Mesothelial cell of epicardium (in vitro differentiated cells): ENCODE measurements around the gene PRKACB. TPM values are rescaled to one million over a fixed set of nuclear protein-coding genes. Genes with fewer than 3 reads are reported as not detected.

Experiments used
- DNase-seq, 2 experiments: peaks; one replicate each; pipeline ENCODE4 v3.0.0; 2021; ENCODE audit warnings: low spot score in 2 of 2; ENCODE audit not compliant: unreplicated experiment in 2 of 2
- H3K27ac Mint-ChIP-seq: 2 replicates; pipeline ENCODE4 v1.8.0; 2021; ENCODE audit warnings: mixed read lengths
- H3K27me3 Mint-ChIP-seq: 2 replicates; pipeline ENCODE4 v1.8.0; 2021; ENCODE audit warnings: low read depth, mixed read lengths
- H3K36me3 Mint-ChIP-seq: 2 replicates; pipeline ENCODE4 v1.8.0; 2021; ENCODE audit warnings: mixed read lengths
- H3K4me1 Mint-ChIP-seq: 2 replicates; pipeline ENCODE4 v1.8.0; 2021; ENCODE audit warnings: mixed read lengths
- H3K4me3 Mint-ChIP-seq: 2 replicates; pipeline ENCODE4 v1.8.0; 2021; ENCODE audit warnings: mild to moderate bottlenecking, moderate library complexity, mixed read lengths
- H3K9me3 Mint-ChIP-seq: 2 replicates; pipeline ENCODE4 v1.8.0; 2021; ENCODE audit warnings: mixed read lengths
- total RNA-seq: library from RNA; stranded (reverse); gene quantifications from 3 replicates; pipeline ENCODE4 v1.2.1, GENCODE V29; 2021
- TF ChIP-seq, protein P1 (sequence below): fragments of 200-600 bp; sonication (generic); IDR thresholded peaks from one replicate; pipeline ENCODE4 v1.5.0; 2021; ENCODE audit warnings: antibody characterized with exemption; ENCODE audit not compliant: unreplicated experiment

The PRKACB gene
- total RNA-seq, 1 donor from 2014 or later: 38.5 TPM

DNA sequence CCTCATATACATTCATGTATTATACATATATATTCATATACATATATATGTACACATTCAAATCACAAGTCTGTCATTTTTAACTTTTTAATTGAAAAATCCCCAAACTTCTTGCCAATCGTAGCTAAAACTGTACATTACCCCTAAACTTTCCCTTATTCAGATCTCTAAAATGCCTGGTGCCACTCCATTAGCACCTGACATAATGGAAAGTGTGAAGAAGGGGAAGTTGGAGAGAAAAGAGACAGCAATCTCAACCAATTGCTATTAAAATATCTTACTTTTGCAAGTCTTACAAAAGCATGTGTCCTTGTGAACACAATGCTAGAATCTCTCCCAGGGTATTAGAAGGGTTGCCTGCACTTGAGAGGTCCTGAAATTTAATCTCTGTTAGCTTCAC lies 22.7 kb upstream of the PRKACB start:
- DNase-seq: no peak
- Mint-ChIP-seq H3K4me1 (peaks cover 10% of the 10 kb centered on the region), H3K4me3 (no peak overlapping the region), H3K9me3 (no peaks in the 10 kb centered on the region), H3K27me3 (no peaks in the 10 kb centered on the region), H3K27ac (no peak overlapping the region), H3K36me3 (peaks cover 6% of the 10 kb centered on the region)
- TF ChIP-seq, protein P1, sequence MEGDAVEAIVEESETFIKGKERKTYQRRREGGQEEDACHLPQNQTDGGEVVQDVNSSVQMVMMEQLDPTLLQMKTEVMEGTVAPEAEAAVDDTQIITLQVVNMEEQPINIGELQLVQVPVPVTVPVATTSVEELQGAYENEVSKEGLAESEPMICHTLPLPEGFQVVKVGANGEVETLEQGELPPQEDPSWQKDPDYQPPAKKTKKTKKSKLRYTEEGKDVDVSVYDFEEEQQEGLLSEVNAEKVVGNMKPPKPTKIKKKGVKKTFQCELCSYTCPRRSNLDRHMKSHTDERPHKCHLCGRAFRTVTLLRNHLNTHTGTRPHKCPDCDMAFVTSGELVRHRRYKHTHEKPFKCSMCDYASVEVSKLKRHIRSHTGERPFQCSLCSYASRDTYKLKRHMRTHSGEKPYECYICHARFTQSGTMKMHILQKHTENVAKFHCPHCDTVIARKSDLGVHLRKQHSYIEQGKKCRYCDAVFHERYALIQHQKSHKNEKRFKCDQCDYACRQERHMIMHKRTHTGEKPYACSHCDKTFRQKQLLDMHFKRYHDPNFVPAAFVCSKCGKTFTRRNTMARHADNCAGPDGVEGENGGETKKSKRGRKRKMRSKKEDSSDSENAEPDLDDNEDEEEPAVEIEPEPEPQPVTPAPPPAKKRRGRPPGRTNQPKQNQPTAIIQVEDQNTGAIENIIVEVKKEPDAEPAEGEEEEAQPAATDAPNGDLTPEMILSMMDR: no peak

DNA sequence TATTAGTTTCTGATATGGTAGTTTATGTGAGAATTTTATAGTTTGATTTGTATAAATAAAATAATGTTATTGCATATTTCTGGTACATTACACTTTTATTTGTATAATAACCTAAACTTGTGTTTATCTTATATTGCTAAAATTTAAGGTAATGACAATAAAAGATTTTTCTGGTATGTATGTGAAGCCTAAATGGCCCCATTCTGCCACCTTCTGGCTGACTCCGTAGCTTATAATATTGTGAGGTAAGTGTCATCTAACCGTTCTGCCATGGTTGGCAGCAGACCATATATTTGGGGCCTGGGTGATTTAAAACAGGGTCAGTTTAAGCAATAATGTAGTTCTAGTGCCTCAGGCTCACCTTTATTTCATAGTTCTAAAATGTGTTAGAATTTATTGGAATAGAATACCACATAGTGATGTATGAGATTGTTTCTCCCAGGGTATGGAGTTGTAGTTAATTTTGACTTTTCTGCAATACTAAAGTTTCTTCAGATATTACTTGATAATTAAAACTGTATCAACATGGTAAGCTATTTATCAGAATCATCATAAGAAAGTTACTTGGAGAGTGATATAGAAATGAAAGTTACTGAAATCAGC lies 21.2 kb upstream of the PRKACB start:
- no peak for DNase-seq
- Mint-ChIP-seq H3K4me1 (peaks cover 10% of the 10 kb centered on the region), H3K36me3 (peaks cover 9% of the 10 kb centered on the region), H3K27me3 (no peaks in the 10 kb centered on the region), H3K4me3 (no peak overlapping the region), H3K27ac (no peak overlapping the region), H3K9me3 (no peaks in the 10 kb centered on the region)
- TF ChIP-seq, protein P1: peak; percentile 35

- H3K4me3 Mint-ChIP-seq: no peak overlapping the region
- H3K36me3 Mint-ChIP-seq: peaks cover 18% of the 10 kb centered on the region
- H3K27me3 Mint-ChIP-seq: no peaks in the 10 kb centered on the region
- peaks cover 21% of the 10 kb centered on the region for H3K9me3 Mint-ChIP-seq
- H3K4me1 Mint-ChIP-seq: peaks cover 6% of the 10 kb centered on the region
- TF ChIP-seq, protein P1: no peak
- H3K27ac Mint-ChIP-seq: no peak overlapping the region
- DNase-seq: no peak
Measured at GRCh38 chr1:84133479-84133878, 10.6 kb upstream of the PRKACB start.

- TF ChIP-seq, protein P1: no peak
- no peak for DNase-seq
- Mint-ChIP-seq H3K4me3 (no peak overlapping the region), H3K4me1 (peaks cover 6% of the 10 kb centered on the region), H3K36me3 (peaks cover 25% of the 10 kb centered on the region), H3K27me3 (no peaks in the 10 kb centered on the region), H3K27ac (peak overlapping the region; percentile 39), H3K9me3 (peaks cover 30% of the 10 kb centered on the region)
Measured at GRCh38 chr1:84135341-84135740, 8.7 kb upstream of the PRKACB start.

DNA sequence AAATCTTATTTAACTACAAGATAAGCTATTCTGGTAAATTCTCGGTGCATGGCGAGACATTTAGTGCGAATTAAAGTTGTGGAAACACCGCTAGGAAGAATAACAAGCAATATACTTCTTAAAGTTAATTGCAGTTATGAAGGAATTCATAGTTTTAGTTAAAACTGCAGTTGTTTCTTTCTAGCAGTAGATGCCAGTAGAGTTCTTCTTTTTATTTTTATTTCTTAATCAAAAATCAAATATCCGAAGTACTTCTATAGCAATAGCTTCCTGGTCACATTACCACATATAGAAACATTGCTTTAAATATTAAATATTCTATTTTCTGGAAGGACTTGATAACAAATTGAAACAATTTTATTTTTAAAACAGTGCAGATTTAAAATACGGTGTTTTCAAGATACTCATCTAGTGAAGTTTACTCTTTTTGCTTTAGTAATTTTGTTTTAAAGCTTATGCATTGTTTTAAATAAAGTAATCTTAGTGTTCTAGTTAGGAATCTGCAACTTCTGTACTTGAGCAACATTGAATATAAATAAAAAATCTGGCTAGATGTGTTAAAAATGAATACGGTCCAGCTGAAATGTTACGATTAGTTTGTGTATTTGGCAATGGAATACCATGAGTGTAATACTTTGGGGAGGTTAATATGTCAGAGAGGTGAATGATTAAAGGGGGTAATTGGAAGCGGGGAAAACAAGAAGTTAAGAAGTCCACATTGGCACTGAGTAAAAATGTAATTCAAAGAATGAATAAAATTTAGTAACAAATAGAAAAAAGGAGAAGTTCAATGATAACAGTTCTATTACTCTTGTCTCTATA lies 2.7 kb upstream of the PRKACB start:
- peaks cover 5% of the 10 kb centered on the region for H3K4me1 Mint-ChIP-seq
- H3K9me3 Mint-ChIP-seq: peaks cover 19% of the 10 kb centered on the region
- H3K27me3 Mint-ChIP-seq: no peaks in the 10 kb centered on the region
- no peak for DNase-seq
- no peak overlapping the region for H3K4me3 Mint-ChIP-seq
- peaks cover 16% of the 10 kb centered on the region for H3K36me3 Mint-ChIP-seq
- H3K27ac Mint-ChIP-seq: no peak overlapping the region
- TF ChIP-seq, protein P1: peak; percentile 29
